Hair follicular keratinocyte (primary cell): ENCODE measurements around the gene NEUROG1. TPM values are rescaled to one million over a fixed set of nuclear protein-coding genes. Genes with fewer than 3 reads are reported as not detected.

Source experiments
- total RNA-seq: library from RNA; depleted of rRNA; stranded (reverse); fragments of >200 nt; gene quantifications from 2 replicates; pipeline ENCODE4 v1.2.3, GENCODE V29; 2015

NEUROG1 gene
- not detected in 2 replicates for total RNA-seq

GRCh38 chr5:135535820-135536801 lies at the start of gene NEUROG1:
NEUROG1 (minus strand) TSS chr5:135535964; CDS start chr5:135535690, 274 bp downstream.

GRCh38 chr5:135578685-135579341 lies 43.0 kb upstream of the NEUROG1 start, which contains the start of gene CXCL14:
CXCL14 (minus strand) TSS chr5:135578991; CDS start chr5:135578778, 213 bp downstream.

Other genes with a start within 250 kb of the NEUROG1 start
- gene MACROH2A1, start 136.7 kb downstream of the NEUROG1 start, total RNA-seq = 283 and 332 TPM in 2 replicates
- gene DCANP1, start 88.6 kb downstream of the NEUROG1 start, total RNA-seq = not detected in 2 replicates
- gene TIFAB, start 83.6 kb downstream of the NEUROG1 start, total RNA-seq = not detected in 2 replicates
- gene CXCL14, start 43.0 kb upstream of the NEUROG1 start, total RNA-seq = 7.6 and 15.5 TPM in 2 replicates